AG04450 (cell line): ENCODE measurements around the gene FBXL7. TPM values are rescaled to one million over a fixed set of nuclear protein-coding genes. Genes with fewer than 3 reads are reported as not detected.

ENCODE experiments used
- CTCF ChIA-PET: fragments of 300-600, 350-600 bp; formaldehyde crosslinking; extraction: SDS; loops from one replicate; lab custom pipeline; 2022; ENCODE audit warnings: antibody characterized with exemption, inconsistent platforms; lab: Charles Lee
- POLR2A ChIA-PET: fragments of 350-600 bp; formaldehyde crosslinking; extraction: SDS; loops from one replicate; lab custom pipeline; 2021; ENCODE audit warnings: antibody characterized with exemption, inconsistent platforms; lab: Yijun Ruan, JAX
- DNase-seq: peaks from one replicate; pipeline ENCODE4 v3.0.0-alpha.2; 2011; ENCODE audit warnings: low read depth, low spot score
- H3K27ac ChIP-seq: one replicate; pipeline ENCODE4 v1.5.1; 2012; ENCODE audit warnings: low read depth, low read length, control low read depth
- H3K27me3 ChIP-seq: one replicate; pipeline ENCODE4 v1.6.0; 2012; ENCODE audit warnings: low read length; ENCODE audit not compliant: control insufficient read depth, insufficient read depth
- H3K4me3 ChIP-seq: 2 replicates; pipeline ENCODE4 v1.5.1; 2011; ENCODE audit warnings: mild to moderate bottlenecking, low read depth, low read length, control low read depth
- H3K9me3 ChIP-seq: 2 replicates; pipeline ENCODE4 v1.5.1; 2012; ENCODE audit warnings: low read length; ENCODE audit not compliant: control insufficient read depth, insufficient read depth
- CTCF ChIP-seq: IDR thresholded peaks from 2 replicates; pipeline ENCODE4 v1.5.1; 2011; ENCODE audit warnings: low read depth, low read length, control low read depth, inconsistent platforms
- polyA plus RNA-seq: library from polyadenylated mRNA; depleted of rRNA; stranded (reverse); fragments of >200 nt; gene quantifications from 2 replicates; pipeline ENCODE4 v1.2.3, GENCODE V29; 2011

The FBXL7 gene
- polyA plus RNA-seq, 1 experiment = 10.4 TPM

DNA sequence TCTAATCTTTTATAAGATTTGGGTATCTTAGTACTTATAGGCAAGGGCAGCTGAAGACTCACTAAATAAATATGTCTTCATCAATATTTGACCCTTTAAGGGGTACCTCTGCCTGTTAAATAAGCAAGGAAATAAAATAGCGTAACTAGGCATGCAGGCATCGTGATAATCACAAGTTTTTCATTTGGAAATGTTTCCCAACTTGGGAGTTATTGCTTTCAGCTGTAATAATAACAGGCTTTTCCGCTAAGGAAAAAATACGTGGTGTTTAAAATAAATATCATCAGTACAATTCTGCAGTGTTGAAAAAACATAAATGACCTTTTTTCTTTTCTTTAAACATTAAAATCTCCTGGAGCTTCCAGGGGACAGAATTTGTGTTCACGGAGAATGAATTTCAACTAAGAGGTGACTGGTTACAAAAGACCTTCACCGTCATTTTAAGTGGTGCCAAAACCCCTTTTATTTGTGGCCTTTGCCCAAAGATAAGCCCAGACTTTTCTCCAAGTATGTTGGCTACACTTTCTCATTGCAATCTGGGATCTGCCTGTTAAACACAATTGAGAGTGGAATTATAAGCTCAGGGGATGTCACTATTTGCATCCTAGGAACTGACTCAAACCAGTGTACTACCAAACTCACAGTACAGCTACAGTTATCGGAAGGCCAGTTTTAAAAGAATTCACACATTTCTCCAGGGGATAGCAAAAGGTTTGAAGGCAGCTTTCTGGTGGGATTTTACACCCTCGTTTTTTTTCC lies 218.6 kb downstream of the FBXL7 start:
- Histone ChIP-seq H3K9me3 (no peaks in the 10 kb centered on the region), H3K27ac (no peak overlapping the region), H3K27me3 (no peaks in the 10 kb centered on the region), H3K4me3 (no peak overlapping the region)
- no peak for DNase-seq
- POLR2A ChIA-PET = no interaction called here
- no peak for TF ChIP-seq CTCF
- CTCF ChIA-PET = interaction anchor here (0.6 to 1.0 kb wide), 3 partner anchors 8 to 276 kb away, joined by 3 read pairs; no protein-coding TSS in a partner anchor

DNA sequence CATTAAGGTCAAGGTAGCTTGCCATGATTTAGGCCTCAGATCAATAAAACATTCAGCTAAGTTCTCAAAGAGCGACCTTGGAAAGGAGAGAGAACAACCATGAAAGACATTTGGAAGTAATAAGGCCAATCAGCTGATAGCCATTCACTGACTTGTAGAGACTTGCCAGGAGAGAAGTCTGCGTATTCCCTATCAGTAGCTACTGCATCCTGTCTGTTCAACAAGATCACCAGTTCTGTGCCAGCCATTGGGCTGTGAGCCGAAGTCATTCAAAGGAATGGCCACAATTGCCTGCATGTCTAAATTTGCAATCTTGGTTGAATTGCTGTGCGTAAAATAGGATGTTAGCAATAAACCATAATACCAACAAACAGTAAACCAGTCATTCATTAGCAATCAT lies 219.8 kb downstream of the FBXL7 start:
- ChIA-PET CTCF (no interaction called here), POLR2A (no interaction called here)
- no peak for TF ChIP-seq CTCF
- Histone ChIP-seq H3K9me3 (no peaks in the 10 kb centered on the region), H3K27me3 (no peaks in the 10 kb centered on the region), H3K27ac (no peak overlapping the region), H3K4me3 (no peak overlapping the region)
- DNase-seq = no peak

- H3K9me3 ChIP-seq = no peaks in the 10 kb centered on the region
- CTCF ChIA-PET = no interaction called here
- DNase-seq = no peak
- H3K4me3 ChIP-seq = no peak overlapping the region
- no peak overlapping the region for H3K27ac ChIP-seq
- TF ChIP-seq CTCF = no peak
- POLR2A ChIA-PET = no interaction called here
- no peaks in the 10 kb centered on the region for H3K27me3 ChIP-seq
Measured at GRCh38 chr5:15720515-15720914, 220.5 kb downstream of the FBXL7 start.

DNA sequence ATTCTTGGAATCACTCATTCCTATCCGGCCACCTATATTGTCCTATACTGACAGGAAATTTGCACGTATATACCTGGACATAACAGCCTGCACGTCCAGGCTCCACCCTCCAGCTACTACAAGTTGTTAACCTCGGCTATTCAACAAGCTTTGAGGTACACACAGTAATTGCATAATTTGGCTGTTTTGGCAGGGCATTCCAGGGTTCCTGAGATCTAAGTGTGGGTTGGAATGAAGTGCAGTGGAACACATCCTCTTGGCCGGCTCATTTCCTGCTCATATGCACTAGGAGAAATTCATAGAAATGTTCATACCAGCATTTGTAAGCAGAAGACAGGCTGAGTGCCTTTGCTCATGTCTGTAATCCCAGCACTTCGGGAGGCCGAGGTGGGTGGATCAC lies 222.3 kb downstream of the FBXL7 start:
- Histone ChIP-seq H3K27ac (no peak overlapping the region), H3K4me3 (no peak overlapping the region), H3K27me3 (no peaks in the 10 kb centered on the region), H3K9me3 (peaks cover 3% of the 10 kb centered on the region; the same call in 1 of the 2 replicates)
- ChIA-PET POLR2A (no interaction called here), CTCF (no interaction called here)
- no peak for DNase-seq
- no peak for TF ChIP-seq CTCF

- no peak for DNase-seq
- Histone ChIP-seq H3K9me3 (peaks cover 3% of the 10 kb centered on the region; the same call in 1 of the 2 replicates), H3K27me3 (no peaks in the 10 kb centered on the region), H3K27ac (no peak overlapping the region), H3K4me3 (no peak overlapping the region)
- TF ChIP-seq CTCF = no peak
- POLR2A ChIA-PET = no interaction called here
- CTCF ChIA-PET = interaction anchor here (0.6 to 1.1 kb wide), 2 partner anchors 9 to 675 kb away, joined by 3 read pairs; no protein-coding TSS in a partner anchor
Measured at GRCh38 chr5:15727375-15727774, 227.4 kb downstream of the FBXL7 start.
